PFSK-1 (cell line): ENCODE results near the gene ZMYM5.

Experiments
- FOXP2 ChIP-seq: optimal IDR thresholded peaks from 2 replicates; pipeline ENCODE3; 2011; ENCODE audit warnings: borderline replicate concordance, control low read depth, inconsistent platforms; ENCODE audit not compliant: insufficient read depth; ENCODE audit errors: extremely low read length, extremely low read depth
- POLR2AphosphoS5 ChIP-seq: IDR thresholded peaks from 2 replicates; pipeline ENCODE4 v1.6.1; 2012; ENCODE audit warnings: low read depth, mild to moderate bottlenecking, control low read depth, low read length, moderate library complexity
- REST ChIP-seq, 2 experiments: IDR thresholded peaks; 2 replicates each; pipeline versions ENCODE4 v1.6.1 to v1.8.0; 2011 to 2012; ENCODE audit warnings: low read depth in 2 of 2, low read length in 2 of 2, control low read depth in 1 of 2, inconsistent platforms in 1 of 2, mild to moderate bottlenecking in 1 of 2, moderate library complexity in 1 of 2; ENCODE audit not compliant: insufficient read depth in 1 of 2
- SIN3A ChIP-seq: IDR thresholded peaks from 2 replicates; pipeline ENCODE4 v1.6.1; 2012; ENCODE audit warnings: mild to moderate bottlenecking, low read length, moderate library complexity, borderline replicate concordance; ENCODE audit not compliant: insufficient read depth
- TAF1 ChIP-seq: IDR thresholded peaks from 2 replicates; pipeline ENCODE4 v1.6.1; 2012; ENCODE audit warnings: low read length, control low read depth, borderline replicate concordance; ENCODE audit not compliant: insufficient read depth

Gene ZMYM5

DNA sequence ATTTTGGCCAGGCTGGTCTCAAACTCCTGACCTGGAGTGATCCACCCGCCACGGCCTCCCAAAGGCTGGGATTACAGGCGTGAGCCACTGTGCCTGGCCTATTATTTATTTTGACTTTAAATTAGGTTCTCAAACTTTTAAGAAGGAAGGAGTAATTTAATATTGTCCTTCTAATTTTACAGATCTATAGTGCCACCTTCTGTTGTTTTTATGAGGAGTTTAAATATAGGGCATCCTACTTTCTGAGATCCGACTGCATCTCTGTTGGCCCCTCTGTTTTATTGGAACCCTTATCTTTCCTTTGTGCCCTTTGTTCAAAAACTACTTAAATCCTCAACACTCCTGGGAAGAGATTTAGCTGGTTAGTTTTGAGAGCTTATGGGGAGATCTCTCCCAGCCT, 25.4 kb upstream of the ZMYM5 start:
- TF ChIP-seq FOXP2 = no peak
- no peak for TF ChIP-seq POLR2AphosphoS5

GRCh38 chr13:19882231-19882630, 18.8 kb upstream of the ZMYM5 start:
- TF ChIP-seq TAF1 (no peak), SIN3A (no peak), REST (IDR thresholded peaks at IDR 0.05; ENCODE audit: insufficient read depth in 1 of 2, low read depth in 2 of 2, low read length in 2 of 2) (no peak), POLR2AphosphoS5 (no peak), FOXP2 (no peak)

- TF ChIP-seq FOXP2 (no peak), TAF1 (no peak), REST (IDR thresholded peaks at IDR 0.05; ENCODE audit: insufficient read depth in 1 of 2, low read depth in 2 of 2, low read length in 2 of 2) (no peak), SIN3A (no peak), POLR2AphosphoS5 (no peak)
These were observed 18.2 kb upstream of the ZMYM5 start for GRCh38 chr13:19881641-19882040.

GRCh38 chr13:19864746-19865309, 1.4 kb upstream of the ZMYM5 start:
- no peak for TF ChIP-seq TAF1
- no peak for TF ChIP-seq REST (IDR thresholded peaks at IDR 0.05; ENCODE audit: insufficient read depth in 1 of 2, low read depth in 2 of 2, low read length in 2 of 2)
- TF ChIP-seq POLR2AphosphoS5 = no peak
- TF ChIP-seq SIN3A = no peak
- no peak for TF ChIP-seq FOXP2

- TF ChIP-seq POLR2AphosphoS5 = no peak
- no peak for TF ChIP-seq FOXP2
- no peak for TF ChIP-seq TAF1
- no peak for TF ChIP-seq SIN3A
- no peak for TF ChIP-seq REST (IDR thresholded peaks at IDR 0.05; ENCODE audit: insufficient read depth in 1 of 2, low read depth in 2 of 2, low read length in 2 of 2)
These were observed 736 bp upstream of the ZMYM5 start for GRCh38 chr13:19864024-19864745.
